Activated CD4-positive, alpha-beta T cell treated with anti-CD3 and anti-CD28 coated beads for 24 hours (primary cell): ENCODE measurements around the gene LPIN2.
A peak's percentile ranks its signal among the peaks of the same experiment; 100 is the strongest.
"Not testable (repeated sequence)": the region's sequence is repeated elsewhere in the genome, so short reads cannot be mapped to it uniquely, and the experiment has no call there.

Experiments
- DNase-seq, 2 donors: peaks; one replicate each; pipeline ENCODE4 v3.0.0-alpha.2; 2020; ENCODE audit warnings: low read depth in 2 of 2

LPIN2 gene

DNA sequence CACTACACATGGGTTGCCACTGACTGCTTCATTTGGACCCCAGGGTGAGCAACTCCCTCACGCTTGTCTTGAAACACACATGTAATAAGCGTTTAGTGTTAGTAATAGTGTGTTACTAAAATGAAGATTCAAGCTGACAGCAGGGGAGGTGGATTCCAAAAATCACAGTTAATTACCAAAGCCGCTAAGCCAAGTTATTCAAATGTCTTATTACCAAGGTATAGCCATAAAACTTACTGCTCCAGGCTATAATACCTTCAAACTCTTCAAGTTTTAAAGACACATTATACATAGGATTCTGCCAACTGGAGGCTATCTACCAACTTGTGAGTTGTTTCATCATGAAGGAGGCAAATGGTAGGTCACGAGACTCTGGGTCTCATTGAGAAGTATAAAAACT, 2.9 kb downstream of the LPIN2 start:
- DNase-seq, result no peak

DNA sequence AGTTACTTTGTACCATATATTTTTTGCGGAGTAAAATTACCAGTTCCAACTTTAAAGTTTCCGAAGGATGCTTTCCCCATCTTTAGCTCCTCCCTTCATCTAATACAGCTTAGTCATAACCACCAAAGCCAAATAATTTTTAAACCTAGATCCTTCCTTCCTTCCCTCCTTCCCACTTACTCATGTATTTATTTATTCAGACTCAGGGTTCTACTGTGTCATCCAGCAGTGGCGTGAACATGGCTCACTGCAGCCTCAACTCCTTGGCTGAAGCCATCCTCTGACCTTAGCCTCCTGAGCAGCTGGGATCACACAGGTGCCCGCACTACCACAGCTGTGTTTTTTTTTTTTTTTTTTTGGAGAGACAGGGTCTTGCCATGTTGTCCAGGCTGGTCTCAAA, 4.4 kb downstream of the LPIN2 start:
- DNase-seq, result no peak

DNA sequence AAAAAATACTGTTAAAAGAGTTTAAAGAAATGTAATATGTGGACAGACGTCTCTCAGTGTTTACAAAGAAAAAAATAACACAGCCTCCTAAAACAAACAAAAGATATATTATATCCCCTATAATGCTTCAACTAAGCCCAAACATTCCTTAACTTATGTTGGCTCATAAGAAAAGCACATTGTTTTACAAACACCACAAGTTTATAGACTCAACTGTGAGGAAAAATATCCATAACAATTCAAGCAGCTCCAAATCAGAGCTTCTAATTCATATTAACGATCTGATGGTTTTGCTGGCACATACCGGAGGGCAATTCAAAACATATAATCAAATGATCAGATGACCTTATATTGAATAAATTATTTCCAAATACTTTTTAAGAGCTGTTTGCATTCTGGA, 5.5 kb downstream of the LPIN2 start:
- no peak for DNase-seq

DNA sequence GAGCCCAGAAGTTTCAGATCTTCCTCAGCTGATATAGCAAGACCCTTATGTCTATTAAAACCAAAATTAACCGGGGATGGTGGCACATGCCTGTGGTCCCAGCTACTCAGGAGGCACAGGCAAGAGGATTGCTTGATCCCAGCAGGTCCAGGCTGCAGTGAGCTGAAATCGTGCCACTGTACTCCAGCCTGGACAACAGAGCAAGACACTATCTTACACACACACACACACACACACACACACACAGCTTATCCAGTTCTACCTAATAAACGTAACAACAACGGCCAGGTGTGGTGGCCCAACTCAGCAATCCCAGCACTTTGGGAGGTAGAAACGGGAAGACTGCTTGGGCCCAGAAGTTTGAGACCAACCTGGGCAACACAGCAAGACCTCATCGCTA, 7.5 kb downstream of the LPIN2 start:
- DNase-seq, result no peak

DNA sequence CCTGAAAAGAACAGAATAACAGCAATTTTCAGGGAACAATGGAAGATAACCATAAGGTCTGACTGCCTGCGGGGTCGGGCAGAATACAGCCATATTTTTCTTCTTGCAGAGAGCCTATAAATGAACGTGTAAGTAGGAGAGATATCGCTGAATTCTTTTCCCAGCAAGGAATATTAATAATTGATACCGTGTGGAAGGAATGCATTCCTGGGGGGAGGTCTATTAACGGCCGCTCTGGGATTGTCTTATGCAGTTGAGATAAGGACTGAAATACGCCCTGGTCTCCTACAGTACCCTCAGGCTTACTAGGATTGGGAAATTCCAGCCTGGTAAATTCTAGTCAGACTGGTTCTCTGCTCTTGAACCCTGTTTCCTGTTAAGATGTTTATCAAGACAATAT, 9.2 kb downstream of the LPIN2 start:
- not testable (repeated sequence) for DNase-seq

DNA sequence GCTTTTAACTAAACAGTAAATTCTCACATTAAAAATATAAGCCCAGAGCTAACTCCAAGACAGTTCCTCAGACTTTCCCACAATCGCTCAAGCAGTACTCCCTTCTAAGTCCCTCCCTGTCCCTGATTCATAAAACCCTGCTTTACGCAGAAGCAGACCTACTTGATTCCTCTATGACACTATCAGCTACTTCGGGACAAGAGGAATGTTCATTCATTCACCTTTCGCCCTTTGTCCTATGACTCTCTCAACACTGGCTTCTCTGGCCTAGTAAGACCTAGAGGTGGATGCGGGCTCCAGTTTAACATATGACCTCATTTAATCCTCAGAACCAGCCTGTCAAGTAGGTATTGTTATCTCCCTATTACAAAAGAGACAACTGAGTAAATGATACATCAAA, 10.2 kb downstream of the LPIN2 start:
- no peak for DNase-seq

DNA sequence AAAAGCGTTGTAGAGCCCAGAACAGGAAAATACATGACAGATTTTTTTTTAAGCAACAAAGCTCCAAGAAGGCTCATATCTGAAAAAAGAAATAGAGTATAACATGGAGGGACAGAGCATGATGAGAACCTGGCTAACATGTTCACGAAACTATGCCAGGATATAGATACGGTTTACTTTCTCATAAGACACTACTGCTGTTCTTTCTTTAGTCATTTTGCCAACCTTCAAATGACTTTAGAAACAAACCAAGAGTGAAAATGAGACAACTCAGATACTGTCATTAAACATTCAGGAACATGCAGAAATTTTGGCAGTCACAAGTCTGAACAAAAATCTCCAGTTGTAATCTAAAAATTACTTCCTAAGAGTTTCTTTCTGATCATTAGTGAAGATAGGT, 14.3 kb downstream of the LPIN2 start:
- DNase-seq, result no peak

DNA sequence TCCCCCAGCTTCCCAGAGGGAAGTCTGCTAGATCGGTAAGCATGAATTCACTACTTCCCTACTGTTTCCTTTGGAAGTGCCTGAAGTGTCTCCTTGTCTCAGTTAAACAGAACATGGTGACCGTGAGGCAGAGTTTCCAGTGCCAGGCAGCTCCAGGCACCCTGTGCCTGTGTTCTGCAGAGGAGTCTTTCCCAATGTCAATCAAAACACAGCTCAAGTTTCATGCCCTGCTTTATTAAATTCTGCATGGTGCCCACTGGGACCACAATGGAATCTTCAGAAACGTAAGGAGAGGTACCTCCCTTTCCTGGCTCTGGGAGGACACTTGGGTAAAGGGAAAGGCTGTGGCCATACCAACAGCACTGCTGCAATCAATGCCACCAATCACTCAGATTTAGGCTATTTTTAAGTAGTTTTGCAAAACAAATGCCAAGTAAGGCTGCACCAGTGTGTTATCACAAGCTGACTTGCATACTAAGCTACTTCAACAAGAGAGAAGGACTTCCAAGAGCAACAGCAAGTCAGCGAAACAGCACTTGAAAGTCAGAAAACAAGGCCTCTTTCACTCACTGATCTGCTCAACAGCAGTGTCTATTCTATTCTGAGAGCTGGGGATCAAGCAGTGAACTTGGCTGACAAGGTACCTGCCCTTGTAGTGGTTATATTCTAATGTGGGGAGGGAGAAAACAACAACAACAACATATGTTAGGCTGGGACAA, 14.9 kb downstream of the LPIN2 start:
- DNase-seq, result no peak

DNA sequence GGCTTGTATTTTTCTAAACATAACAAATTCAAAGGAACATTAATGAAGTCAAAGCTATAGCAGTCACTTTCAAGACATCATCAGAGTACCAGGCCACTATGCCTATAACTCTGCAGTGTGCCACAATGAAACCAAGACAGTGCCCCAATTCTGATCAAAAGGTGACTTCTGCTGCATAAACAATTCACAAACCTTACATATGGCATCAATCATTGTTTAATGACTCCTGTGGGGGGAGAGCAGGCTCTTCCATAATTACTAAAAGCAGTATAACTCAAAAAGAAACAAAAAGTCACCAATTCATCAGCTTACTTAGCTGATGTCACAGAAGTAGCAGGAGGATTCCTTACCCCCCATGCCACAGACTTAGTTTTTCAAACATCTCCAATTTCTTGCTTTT, 15.5 kb downstream of the LPIN2 start:
- DNase-seq, result no peak

DNA sequence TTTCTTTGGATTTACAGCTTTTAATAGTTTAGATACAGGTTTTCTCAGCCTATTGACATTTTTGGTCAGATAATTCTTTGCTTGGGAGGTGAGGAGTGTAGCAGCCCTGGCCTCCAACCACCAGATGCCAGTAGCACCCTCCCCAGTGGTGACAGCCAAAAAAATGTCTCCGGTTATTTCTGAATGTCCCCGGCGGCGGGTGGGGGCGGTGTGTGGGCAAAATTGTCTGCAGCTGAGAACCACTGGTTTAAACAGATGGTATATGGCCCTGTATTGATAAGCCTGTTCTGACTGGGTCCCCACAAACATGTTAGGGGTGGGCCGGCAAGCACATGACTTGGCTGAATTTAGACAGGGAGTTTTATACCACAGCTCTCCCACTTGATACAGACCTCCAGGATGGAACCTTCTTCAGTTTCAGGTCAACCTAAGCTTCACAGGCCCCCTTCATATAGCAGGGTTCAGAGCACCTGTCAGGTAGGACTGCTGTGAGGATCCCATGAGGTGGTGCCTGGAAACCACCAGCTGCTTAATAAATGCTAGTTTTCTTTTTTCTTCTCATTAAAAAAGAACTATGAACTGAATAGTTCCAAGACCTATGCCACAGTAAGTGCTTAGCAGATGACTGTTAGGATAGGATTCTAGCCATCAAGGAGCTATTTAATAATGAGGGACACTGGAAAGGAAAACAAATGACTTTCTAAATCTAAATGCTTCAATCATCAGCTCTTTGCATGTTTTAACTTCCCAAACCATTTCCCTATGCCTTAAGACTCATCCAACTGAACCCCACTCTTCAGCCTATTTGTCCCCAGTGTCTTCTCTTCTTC, 18.1 kb downstream of the LPIN2 start:
- peak; percentile 31 to 55 for DNase-seq

DNA sequence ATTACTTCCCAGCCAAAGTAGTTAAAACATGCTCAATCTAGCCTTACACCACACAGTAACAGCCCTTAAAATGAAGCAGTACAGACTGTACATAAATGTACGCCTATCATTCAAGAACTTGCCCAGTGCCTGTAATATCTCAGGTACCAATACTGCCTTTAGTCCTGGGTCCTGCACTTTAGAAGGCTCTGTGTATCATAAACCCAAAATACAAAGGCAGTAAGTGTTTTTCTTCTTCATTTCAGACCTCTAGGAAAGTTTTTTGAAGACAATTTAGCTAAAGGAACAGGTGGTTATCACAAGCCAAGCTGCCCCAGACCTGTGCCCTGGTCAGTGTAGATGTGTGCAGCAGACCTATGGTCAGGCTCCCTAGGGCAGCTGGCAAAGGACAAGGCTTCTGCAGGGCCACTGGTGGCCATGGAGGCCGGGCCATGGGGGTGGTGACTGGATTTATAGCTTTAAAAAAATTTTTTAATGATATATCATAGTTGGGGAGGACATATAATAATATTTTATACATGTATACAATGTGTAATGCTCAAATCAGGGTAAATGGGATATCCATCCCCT, 18.8 kb downstream of the LPIN2 start:
- DNase-seq, result no peak

DNA sequence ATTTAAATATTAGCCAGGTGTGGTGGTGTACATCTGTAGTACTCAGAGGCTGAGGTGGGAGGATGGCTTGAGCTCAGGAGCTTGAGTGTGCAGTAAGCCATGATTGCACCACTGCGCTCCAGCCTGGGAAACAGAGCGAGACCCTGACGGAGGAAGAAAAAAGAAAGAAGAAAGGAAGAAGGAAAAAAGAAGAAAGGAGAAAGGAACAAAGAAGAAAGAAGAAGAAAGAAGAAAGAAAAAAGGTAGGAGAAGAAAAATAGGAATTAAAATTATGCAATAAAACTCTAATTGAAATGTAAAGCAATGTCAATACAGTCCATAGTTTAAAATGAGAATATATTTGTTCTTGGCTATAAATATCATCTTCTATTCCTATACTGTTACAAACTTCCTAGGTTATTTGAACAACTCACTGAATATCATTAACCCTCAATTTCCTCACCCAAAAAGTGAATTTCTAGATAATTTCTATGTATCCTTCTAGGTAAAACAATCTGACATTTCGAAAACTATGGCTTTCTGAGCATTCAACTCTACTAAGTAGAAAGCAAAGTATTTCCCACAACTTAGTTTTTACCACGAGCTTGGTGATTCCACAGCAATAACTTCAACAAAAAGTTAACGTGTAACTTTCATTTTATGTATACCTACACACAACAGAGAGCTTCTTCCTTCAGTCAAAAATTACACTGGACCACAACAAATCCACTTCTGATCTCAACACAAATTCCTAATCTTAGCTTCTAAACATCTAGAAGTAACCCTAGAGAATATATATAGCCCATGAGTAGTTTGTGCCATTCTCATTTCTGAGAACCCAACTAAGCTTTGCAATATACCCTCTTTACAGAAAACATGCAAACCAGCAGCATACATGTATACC, 19.7 kb downstream of the LPIN2 start:
- no peak for DNase-seq

DNA sequence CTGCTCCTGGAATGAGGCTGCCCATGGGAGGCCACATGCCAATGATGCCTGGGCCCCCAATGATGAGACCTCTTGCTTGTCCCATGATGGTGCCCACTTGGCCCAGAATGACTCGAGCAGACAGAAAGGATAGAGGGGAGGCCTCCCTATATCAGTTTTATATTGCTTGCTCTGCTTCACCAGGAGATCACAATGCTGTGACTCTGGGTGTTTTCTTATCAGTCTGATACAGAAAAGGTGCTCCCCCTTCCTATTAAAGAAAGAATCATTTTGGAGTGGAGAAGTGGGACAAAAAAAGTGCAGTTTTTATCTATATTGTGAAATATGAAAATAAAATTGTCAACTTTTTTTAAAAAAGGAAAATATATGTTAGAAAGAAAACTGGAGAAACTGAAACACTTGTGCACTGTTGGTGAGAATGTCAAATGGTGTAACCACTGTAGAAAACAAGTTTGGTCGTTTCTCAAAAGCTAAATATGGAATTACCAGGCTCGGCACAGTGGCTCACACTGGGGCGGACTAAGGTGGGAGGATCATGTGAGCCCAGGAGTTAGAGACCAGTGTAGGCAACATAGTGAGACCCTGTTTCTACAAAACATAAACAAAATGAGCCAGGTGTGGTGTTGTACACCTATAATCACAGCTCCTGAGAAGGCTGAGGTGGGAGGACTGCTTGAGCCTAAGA, 21.8 kb downstream of the LPIN2 start:
- DNase-seq, result no peak

DNA sequence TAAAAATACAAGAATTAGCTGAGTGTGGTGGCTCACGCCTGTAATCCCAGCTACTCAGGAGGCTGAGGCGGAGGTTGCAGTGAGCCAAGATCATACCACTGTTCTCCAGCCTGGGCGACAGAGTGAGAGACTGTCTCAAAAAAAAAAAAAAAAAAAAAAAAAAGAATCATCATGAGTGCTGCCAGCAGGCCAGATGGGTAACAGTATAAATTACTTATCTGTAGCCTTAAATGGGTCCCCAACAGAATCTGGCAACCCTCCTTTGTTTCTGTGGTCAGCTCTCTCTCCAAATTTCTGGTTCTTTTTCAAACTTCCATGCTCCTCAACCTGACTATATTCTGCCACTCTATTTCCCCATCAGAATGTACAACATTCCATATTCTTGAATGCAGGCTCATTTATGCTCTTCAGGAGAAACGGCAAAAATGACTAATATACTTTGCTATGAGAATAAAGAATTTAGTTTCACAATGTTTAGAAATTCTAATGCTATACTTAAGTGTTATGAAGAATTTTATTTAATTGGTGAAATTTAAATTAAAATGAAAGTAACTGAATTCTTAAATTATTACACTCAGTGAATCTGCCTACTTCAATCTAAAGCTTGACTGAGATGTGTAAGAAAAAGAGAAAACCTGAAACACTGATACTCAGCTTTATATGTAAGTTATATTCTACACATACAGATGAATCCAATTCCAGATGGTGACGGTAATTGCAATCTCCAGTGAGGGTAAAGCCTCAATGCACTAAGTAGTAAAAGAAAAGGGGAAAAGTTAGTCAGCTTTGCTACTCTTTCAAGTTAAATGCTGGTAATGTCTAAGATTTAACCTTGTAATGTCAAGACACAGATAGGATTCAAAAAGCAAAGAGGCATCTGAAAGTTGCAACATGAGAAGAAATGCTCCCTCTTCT, 24.8 kb downstream of the LPIN2 start:
- DNase-seq, result no peak

DNA sequence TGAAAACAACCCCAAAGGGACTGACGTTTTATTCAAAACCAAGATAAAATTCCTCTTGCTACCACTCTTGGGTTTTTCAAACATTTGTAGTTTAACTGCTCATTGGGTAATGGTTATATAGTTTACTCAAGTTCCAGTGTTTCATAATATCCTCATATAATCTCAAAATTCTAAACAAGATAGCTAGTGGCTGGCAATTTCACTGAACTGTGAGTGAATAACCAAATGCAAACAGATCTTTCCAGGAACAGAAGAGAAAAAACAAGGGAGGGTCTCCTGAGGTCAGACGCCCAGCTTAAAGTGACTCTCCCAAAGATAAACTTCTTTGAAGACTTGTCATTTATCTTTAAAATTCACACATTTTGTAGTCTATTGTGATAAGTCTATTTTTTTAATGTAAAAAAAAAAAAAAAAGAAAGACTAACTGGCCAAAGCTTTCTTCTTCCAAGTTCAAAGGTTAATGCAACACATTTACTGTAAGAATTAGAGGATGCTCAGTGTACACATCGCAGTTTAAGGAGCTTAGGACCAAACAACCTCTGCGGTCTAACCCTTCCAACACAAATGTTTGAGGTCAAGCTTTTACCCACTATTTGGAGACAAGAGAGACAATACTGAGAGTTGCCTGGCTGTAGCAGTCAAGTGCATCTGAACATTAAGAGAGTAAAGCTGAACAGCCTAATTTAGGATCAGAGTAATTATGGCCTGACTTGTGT, 26.6 kb downstream of the LPIN2 start:
- DNase-seq, result no peak

DNA sequence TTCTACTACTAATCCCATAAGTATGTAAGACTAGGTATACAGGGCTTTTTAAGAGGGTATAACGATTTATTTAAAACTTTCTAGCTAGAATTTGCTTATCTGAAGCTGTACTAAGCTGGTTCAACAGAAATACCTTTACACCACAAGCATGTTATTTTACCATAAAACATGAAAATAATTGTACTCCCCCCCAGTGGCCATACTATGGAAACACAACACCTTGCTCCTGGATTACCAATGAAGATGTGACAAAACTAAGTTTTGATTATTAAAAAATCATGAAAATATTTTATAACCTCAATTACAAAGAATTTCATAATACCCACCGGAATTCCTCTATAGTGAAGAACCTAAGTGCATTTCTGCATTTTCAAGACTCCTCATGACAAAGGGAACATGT, 27.3 kb downstream of the LPIN2 start:
- no peak for DNase-seq

DNA sequence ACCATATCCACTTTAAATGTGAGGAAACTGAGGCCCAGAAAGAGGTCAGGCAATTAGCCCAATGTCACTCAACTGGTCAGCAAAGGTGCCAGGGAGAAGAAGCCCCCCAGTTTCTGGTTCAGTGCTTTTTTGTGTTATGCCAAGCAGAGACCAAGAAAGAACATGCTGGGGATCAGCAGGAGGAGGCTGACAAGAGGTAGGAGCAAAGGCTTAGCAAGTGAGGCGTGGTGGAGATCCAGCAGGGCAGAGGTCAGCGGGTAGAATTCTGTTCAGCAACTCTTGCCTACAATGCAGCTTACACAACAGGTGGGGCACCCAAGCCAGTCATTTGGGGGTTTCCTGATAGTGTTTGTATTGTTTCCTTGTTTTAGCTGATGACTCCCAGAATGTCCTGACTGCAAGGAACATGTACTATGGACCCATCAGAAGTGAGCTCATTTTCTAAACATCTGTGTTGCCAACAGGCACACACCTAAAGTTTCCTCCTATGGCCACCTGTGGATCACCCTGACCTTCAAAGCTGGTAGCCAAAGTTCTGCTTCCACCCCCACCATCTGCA, 28.2 kb downstream of the LPIN2 start:
- no peak for DNase-seq

DNA sequence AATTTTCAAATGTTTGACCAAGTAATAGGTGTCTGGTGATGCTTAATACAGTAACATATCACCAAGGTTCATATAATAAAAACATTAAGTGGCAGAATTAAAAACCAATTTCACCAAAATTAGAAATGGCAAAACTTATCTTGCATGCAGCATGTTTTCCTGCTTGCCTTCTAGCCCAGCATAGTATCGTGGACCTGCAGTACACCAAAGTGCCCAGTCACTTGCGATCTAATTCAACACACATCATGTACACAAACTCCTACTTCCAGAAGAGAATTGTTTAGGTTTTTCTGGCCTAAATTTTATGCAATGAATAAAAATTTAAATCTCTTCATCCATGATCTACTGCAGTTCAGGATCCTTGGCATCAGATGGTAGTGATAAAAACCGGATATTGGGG, 28.9 kb downstream of the LPIN2 start:
- no peak for DNase-seq

DNA sequence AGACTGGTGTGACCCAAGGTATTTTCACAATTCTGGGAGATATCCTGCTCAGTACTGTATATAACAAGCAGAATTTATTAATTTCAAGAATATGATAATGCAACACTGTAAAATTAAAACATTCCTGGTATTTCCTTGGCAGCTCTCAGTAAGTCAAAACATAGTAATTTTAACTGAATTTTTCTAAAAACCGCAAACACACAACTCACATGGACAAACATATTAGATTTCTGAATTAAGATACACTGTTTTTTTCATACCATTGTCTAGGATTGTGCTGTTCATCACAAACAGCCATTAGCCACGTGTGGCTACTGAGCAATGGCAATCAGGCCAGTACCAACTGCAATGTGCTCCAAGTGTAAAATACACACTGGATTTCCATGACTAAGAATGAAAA, 29.6 kb downstream of the LPIN2 start:
- no peak for DNase-seq
